IMR-90 (cell line): Measurements from ENCODE around the gene ETF1.

ENCODE experiments used
- BHLHE40 ChIP-seq: fragments of 150-350 bp; IDR thresholded peaks from 2 replicates; pipeline ENCODE4 v1.6.1; 2016; ENCODE audit warnings: mild to moderate bottlenecking, low read depth, low read length
- CEBPB ChIP-seq: IDR thresholded peaks from 2 replicates; pipeline ENCODE4 v1.6.1; 2012; ENCODE audit warnings: low read depth, low read length, improper control_type of control experiment
- MAFK ChIP-seq: IDR thresholded peaks from 2 replicates; pipeline ENCODE4 v1.6.1; 2012; ENCODE audit warnings: low read depth, low read length, improper control_type of control experiment
- MXI1 ChIP-seq: IDR thresholded peaks from 2 replicates; pipeline ENCODE4 v1.6.1; 2012; ENCODE audit warnings: low read depth, mild to moderate bottlenecking, low read length, moderate library complexity, borderline replicate concordance
- POLR2A ChIP-seq: IDR thresholded peaks from 2 replicates; pipeline ENCODE4 v1.6.1; 2012; ENCODE audit warnings: mild to moderate bottlenecking, low read depth, low read length
- RAD21 ChIP-seq: IDR thresholded peaks from 2 replicates; pipeline ENCODE4 v1.6.1; 2012; ENCODE audit warnings: low read length, improper control_type of control experiment
- TF ChIP-seq, protein P1 (sequence below): conservative IDR thresholded peaks from 2 replicates; pipeline ENCODE4 v1.5.1; 2012; ENCODE audit warnings: mild to moderate bottlenecking, low read depth, low read length, improper control_type of control experiment
- TF ChIP-seq, protein P2 (sequence below): fragments of 150-350 bp; IDR thresholded peaks from 2 replicates; pipeline ENCODE4 v1.6.1; 2017; ENCODE audit warnings: mild to moderate bottlenecking, antibody characterized with exemption, low read length, low read depth

DNA sequence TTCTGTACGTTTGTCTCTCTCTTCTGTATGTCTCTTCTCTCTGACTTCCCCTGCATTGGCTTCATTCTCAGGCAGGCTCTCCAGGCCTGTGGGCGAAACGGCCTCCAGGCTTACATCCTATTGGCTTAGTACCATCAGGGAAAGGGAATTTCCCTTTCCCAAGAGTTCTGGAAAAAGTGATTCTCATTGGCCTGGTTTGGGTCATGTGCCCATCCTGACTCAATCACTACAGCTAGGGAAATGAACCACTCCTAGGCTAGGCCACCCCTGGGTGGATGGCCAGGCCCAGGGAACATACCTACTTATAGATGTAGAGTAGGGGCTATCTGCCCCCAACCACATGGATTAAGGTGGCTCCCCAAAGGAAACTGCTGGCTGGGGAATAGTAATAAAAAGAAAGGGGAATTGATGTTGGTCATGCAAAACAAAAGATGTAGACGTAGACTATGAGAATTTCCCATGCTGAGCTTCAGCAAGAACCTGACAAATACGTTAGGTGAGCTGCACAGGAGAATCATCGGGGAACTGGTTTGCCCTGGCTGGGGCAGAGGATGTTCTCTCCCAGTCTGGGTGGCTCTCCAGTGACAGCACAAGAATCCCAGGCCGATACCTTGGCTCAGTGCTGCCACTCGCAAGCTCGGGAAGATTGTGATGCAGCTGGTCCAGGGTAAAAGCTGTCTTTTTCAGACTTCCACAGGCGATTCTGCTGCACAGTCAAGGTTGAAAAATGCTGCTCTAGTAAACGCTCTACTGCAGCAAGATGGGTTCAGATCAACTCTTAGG lies 81.5 kb downstream of the ETF1 start:
- TF ChIP-seq, protein P1, sequence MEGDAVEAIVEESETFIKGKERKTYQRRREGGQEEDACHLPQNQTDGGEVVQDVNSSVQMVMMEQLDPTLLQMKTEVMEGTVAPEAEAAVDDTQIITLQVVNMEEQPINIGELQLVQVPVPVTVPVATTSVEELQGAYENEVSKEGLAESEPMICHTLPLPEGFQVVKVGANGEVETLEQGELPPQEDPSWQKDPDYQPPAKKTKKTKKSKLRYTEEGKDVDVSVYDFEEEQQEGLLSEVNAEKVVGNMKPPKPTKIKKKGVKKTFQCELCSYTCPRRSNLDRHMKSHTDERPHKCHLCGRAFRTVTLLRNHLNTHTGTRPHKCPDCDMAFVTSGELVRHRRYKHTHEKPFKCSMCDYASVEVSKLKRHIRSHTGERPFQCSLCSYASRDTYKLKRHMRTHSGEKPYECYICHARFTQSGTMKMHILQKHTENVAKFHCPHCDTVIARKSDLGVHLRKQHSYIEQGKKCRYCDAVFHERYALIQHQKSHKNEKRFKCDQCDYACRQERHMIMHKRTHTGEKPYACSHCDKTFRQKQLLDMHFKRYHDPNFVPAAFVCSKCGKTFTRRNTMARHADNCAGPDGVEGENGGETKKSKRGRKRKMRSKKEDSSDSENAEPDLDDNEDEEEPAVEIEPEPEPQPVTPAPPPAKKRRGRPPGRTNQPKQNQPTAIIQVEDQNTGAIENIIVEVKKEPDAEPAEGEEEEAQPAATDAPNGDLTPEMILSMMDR = no peak
- TF ChIP-seq MXI1 = no peak
- no peak for TF ChIP-seq RAD21
- no peak for TF ChIP-seq POLR2A
- TF ChIP-seq CEBPB = no peak
- TF ChIP-seq, protein P2, sequence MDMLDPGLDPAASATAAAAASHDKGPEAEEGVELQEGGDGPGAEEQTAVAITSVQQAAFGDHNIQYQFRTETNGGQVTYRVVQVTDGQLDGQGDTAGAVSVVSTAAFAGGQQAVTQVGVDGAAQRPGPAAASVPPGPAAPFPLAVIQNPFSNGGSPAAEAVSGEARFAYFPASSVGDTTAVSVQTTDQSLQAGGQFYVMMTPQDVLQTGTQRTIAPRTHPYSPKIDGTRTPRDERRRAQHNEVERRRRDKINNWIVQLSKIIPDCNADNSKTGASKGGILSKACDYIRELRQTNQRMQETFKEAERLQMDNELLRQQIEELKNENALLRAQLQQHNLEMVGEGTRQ = peak; percentile 96
- TF ChIP-seq MAFK = no peak
- no peak for TF ChIP-seq BHLHE40
